ENCODE data around the gene HYAL1. TPM values are rescaled to one million over a fixed set of nuclear protein-coding genes. Genes with fewer than 3 reads are reported as not detected.

Gene HYAL1, protein sequence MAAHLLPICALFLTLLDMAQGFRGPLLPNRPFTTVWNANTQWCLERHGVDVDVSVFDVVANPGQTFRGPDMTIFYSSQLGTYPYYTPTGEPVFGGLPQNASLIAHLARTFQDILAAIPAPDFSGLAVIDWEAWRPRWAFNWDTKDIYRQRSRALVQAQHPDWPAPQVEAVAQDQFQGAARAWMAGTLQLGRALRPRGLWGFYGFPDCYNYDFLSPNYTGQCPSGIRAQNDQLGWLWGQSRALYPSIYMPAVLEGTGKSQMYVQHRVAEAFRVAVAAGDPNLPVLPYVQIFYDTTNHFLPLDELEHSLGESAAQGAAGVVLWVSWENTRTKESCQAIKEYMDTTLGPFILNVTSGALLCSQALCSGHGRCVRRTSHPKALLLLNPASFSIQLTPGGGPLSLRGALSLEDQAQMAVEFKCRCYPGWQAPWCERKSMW
- total RNA-seq (2022) (1.3 and 1.5 TPM in 2 replicates), Bru-seq, nascent RNA (percentile 38 among the genes with signal in this experiment), BruChase-seq, experiment 1, labeled RNA remaining after a 6-hour chase (percentile 50 among the genes with signal in this experiment), BruChase-seq, experiment 2, labeled RNA remaining after a 2-hour chase (percentile 52 among the genes with signal in this experiment)
- long read RNA-seq, partial matches to known transcripts, result 0 of 1 reads
- long read RNA-seq, other reads (novel, unspliced or antisense), result 1 of 1 reads

DNA sequence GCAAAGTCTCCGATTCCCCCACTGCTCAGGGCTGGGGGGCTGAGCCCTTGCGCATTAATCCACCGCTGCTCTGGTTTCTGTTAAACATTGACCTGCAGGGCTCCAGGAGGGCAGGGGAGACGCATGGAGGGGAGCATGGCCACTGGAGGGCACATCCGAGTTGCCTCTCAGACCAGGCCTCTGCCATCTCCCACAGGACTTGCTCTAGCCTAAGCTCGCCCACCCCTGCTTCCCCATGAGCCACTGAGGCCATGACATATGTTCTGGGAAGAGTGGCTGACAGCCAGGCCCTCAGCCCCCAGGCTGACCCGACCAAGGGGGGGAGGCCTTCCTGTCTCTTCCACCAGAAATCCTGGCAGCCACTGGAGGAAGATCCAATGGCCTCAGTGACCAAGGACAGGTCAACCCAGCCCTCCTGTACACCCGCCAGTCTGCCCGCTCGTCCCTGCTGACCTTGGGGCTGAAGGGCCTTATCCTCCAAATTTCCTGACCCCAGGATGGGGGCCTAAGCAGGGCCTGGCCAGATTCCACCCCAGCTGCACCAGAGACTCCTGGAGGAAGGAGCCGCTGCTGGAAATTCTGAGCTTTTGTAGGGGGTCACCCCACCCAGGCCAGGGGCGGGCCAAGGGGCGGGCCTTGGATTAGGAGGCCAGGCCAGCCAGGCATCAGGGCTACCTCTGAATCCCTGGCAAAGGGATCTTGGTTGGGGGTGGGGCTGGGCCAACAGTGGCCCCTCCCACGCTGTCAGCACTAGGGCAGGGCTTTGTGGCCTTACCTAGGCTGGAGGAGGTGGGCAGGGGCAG lies at the start of gene HYAL1:
Gene HYAL1 (minus strand): TSS at position 562 of the 803 bp plus-strand sequence. CDS start 618 bp downstream, outside the sequence.
- H3K36me3 Mint-ChIP-seq (ENCODE audit: insufficient read depth, unreplicated experiment), result peaks cover 25% of the 10 kb centered on the region
- BruUV-seq (replicated peaks), result no TSS peak
- TF ChIP-seq, protein P1, sequence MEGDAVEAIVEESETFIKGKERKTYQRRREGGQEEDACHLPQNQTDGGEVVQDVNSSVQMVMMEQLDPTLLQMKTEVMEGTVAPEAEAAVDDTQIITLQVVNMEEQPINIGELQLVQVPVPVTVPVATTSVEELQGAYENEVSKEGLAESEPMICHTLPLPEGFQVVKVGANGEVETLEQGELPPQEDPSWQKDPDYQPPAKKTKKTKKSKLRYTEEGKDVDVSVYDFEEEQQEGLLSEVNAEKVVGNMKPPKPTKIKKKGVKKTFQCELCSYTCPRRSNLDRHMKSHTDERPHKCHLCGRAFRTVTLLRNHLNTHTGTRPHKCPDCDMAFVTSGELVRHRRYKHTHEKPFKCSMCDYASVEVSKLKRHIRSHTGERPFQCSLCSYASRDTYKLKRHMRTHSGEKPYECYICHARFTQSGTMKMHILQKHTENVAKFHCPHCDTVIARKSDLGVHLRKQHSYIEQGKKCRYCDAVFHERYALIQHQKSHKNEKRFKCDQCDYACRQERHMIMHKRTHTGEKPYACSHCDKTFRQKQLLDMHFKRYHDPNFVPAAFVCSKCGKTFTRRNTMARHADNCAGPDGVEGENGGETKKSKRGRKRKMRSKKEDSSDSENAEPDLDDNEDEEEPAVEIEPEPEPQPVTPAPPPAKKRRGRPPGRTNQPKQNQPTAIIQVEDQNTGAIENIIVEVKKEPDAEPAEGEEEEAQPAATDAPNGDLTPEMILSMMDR (IDR thresholded peaks at IDR 0.05; ENCODE audit: unreplicated experiment), result no peak
- H3K4me1 Mint-ChIP-seq (ENCODE audit: low read depth, unreplicated experiment), result peaks cover 20% of the 10 kb centered on the region
- H3K27me3 Mint-ChIP-seq (ENCODE audit: unreplicated experiment), result no peaks in the 10 kb centered on the region
- H3K27ac Mint-ChIP-seq (ENCODE audit: unreplicated experiment), result no peak within 1 kb of the TSS
- H3K9me3 Mint-ChIP-seq (ENCODE audit: low read depth, unreplicated experiment), result no peaks in the 10 kb centered on the region
- intact Hi-C loops (cut with micrococcal nuclease; ENCODE audit: unreplicated experiment), result no loop called here
- CTCF ChIA-PET, result interaction anchor here (0.8 to 1.2 kb wide), 2 partner anchors 14 to 21 kb away, joined by 3 to 7 read pairs; no protein-coding TSS in a partner anchor
- H3K4me3 Mint-ChIP-seq (ENCODE audit: low read depth, unreplicated experiment), result no peak within 1 kb of the TSS
- DNase-seq, result peak; percentile 29

DNA sequence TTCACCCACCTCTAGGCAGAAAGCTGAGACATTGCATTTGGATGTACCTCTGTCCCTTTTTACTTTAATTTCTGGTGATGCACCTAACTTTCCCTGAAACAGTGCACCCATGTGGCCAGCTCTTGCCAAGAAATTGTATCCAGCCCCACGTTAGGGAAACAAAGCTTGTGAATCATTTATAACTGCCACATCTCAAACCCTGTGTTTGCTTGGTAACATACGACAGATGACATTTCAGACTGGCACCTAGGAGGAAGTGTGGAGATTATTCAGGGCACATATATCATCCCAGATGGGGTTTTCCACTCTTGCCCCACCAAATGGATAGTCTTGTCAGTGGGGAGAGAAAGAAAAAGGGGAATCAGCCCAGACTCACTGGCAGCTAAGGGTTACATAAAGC lies 49.4 kb upstream of the HYAL1 start:
- Mint-ChIP-seq H3K4me3 (ENCODE audit: low read depth, unreplicated experiment) (no peak overlapping the region), H3K27me3 (ENCODE audit: unreplicated experiment) (no peaks in the 10 kb centered on the region), H3K27ac (ENCODE audit: unreplicated experiment) (no peak overlapping the region), H3K4me1 (ENCODE audit: low read depth, unreplicated experiment) (peaks cover 10% of the 10 kb centered on the region), H3K9me3 (ENCODE audit: low read depth, unreplicated experiment) (no peaks in the 10 kb centered on the region), H3K36me3 (ENCODE audit: insufficient read depth, unreplicated experiment) (peaks cover 24% of the 10 kb centered on the region)
- intact Hi-C loops (cut with micrococcal nuclease; ENCODE audit: unreplicated experiment), result no loop called here
- TF ChIP-seq, protein P1 (IDR thresholded peaks at IDR 0.05; ENCODE audit: unreplicated experiment), result no peak
- CTCF ChIA-PET, result interaction anchor here (0.7 to 1.6 kb wide), 4 partner anchors 11 to 124 kb away, joined by 3 to 5 read pairs (median 4); no protein-coding TSS in a partner anchor
- no TSS peak for BruUV-seq (replicated peaks)
- DNase-seq, result no peak

DNA sequence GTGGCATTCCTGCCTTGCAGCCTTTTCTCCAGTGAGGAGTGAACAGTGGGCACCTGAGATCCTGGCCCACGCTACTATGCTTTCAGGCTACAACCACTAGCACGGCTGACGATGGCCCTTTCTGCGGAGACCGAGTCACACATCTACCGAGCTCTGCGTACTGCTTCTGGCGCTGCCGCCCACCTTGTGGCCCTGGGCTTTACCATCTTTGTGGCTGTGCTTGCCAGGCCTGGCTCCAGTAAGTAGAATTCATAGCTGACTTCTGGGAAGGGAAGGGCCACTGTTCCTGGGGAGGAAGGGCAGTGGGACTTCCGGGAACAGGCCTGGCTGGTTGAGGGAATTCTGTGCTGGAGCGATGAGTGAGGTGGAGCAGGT lies 47.9 kb upstream of the HYAL1 start:
- H3K27me3 Mint-ChIP-seq (ENCODE audit: unreplicated experiment), result no peaks in the 10 kb centered on the region
- H3K27ac Mint-ChIP-seq (ENCODE audit: unreplicated experiment), result peak overlapping the region; percentile 13

More for the DNA sequence above, 47.9 kb upstream of the HYAL1 start:
- TF ChIP-seq, protein P1 (IDR thresholded peaks at IDR 0.05; ENCODE audit: unreplicated experiment), result no peak
- Mint-ChIP-seq H3K4me3 (ENCODE audit: low read depth, unreplicated experiment) (peak overlapping the region; percentile 84), H3K4me1 (ENCODE audit: low read depth, unreplicated experiment) (peaks cover 10% of the 10 kb centered on the region), H3K9me3 (ENCODE audit: low read depth, unreplicated experiment) (no peaks in the 10 kb centered on the region), H3K36me3 (ENCODE audit: insufficient read depth, unreplicated experiment) (peaks cover 23% of the 10 kb centered on the region)
- BruUV-seq (replicated peaks), result no TSS peak
- intact Hi-C loops (cut with micrococcal nuclease; ENCODE audit: unreplicated experiment), result no loop called here
- no peak for DNase-seq
- CTCF ChIA-PET, result interaction anchor here (2.8 kb wide), 1 partner anchor 13 kb away, joined by 15 read pairs; no protein-coding TSS in a partner anchor
